GM12878 (cell line): Measurements from ENCODE around the gene ZNF212.

Experiments
- CHD2 ChIP-seq: IDR thresholded peaks from 2 replicates; pipeline ENCODE4 v1.6.1; 2011; ENCODE audit warnings: low read depth, low read length, improper control_type of control experiment, borderline replicate concordance
- CTCF ChIP-seq, 3 experiments: IDR thresholded peaks in 2 of 3; conservative IDR thresholded peaks in 1 of 3; 2 replicates each; pipeline ENCODE4 v1.5.1; 2011; ENCODE audit warnings: low read depth in 3 of 3, low read length in 3 of 3, mild to moderate bottlenecking in 3 of 3, control low read depth in 2 of 3, moderate library complexity in 2 of 3, inconsistent platforms in 1 of 3, mixed read lengths in 1 of 3; ENCODE audit not compliant: control insufficient read depth in 2 of 3, insufficient read depth in 1 of 3; ENCODE audit errors: extremely low read depth in 1 of 3
- JUNB ChIP-seq: IDR thresholded peaks from 2 replicates; pipeline ENCODE4 v1.6.1; 2016; ENCODE audit warnings: antibody characterized with exemption, mild to moderate bottlenecking
- TBL1XR1 ChIP-seq: IDR thresholded peaks from 2 replicates; pipeline ENCODE4 v1.6.1; 2012; ENCODE audit warnings: low read depth, low read length, improper control_type of control experiment

GRCh38 chr7:149280151-149280550 lies 40.7 kb downstream of the ZNF212 start:
- TF ChIP-seq CTCF (IDR thresholded peaks at IDR 0.05 in 2 of 3, conservative IDR thresholded peaks at IDR 0.05 in 1 of 3; ENCODE audit: control insufficient read depth in 2 of 3, extremely low read depth in 1 of 3, insufficient read depth in 1 of 3, low read depth in 3 of 3, low read length in 3 of 3), result no peak
- no peak for TF ChIP-seq CHD2
- TF ChIP-seq JUNB, result no peak
- no peak for TF ChIP-seq TBL1XR1
